ENCODE measurements around the gene AP3D1.

AP3D1 gene

GRCh38 chr19:2126879-2127518, 24.4 kb downstream of the AP3D1 start:
- no peak for DNase-seq

GRCh38 chr19:2123682-2124387, 27.5 kb downstream of the AP3D1 start:
- no peak for DNase-seq

- DNase-seq, result no peak
These were observed 28.4 kb downstream of the AP3D1 start for GRCh38 chr19:2122982-2123381.

GRCh38 chr19:2122251-2122650, 29.1 kb downstream of the AP3D1 start:
- DNase-seq, result no peak

DNA sequence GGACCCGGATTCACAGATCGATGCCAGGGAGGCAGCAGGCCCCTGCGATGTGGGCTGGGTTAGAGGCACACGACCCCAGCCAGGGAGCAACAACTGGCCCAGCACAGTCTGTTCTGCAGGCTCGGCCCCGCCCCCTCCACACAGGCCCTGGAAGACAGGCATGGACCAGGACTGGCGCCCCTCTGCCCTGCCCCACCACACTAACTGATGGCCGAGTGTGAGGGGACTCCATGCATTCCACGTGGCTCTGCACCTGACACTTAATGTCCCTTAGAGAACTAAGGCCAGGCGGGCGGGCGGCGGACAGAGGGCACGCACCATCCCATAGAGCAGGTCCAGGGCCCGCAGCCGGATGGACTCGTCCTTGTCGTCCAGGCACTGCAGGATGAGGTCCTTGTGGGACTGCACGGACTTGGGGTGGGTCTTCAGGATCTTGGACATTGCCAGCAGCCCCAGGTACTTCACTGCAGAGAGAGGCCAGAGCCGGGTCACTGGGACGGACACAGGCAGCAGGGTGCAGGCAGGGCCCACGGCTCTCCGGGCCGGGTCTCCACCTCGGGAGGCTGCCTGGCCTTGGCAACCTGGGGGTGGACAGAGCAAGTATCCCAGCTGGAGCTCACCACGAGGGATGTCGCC, 29.8 kb downstream of the AP3D1 start:
- DNase-seq, result no peak

DNA sequence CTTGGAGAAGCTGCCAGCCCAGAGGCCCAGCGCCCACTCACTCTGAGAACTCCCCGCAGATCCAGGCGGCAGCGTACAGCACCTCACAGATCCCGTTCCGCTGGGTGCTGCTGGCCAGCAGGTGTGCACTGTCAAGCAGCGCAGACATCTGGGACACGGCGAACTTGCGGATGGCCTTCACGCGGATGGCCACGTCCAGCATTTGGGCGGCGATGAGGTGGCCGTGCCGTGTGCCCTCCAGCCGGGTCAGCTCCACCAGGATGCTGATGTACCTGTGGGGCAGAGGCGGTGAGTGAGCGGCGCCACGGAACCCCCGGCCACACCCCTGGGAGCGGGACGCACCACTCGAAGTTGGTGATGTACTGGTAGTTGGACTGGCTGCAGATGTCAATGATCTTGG, 30.5 kb downstream of the AP3D1 start:
- no peak for DNase-seq

DNA sequence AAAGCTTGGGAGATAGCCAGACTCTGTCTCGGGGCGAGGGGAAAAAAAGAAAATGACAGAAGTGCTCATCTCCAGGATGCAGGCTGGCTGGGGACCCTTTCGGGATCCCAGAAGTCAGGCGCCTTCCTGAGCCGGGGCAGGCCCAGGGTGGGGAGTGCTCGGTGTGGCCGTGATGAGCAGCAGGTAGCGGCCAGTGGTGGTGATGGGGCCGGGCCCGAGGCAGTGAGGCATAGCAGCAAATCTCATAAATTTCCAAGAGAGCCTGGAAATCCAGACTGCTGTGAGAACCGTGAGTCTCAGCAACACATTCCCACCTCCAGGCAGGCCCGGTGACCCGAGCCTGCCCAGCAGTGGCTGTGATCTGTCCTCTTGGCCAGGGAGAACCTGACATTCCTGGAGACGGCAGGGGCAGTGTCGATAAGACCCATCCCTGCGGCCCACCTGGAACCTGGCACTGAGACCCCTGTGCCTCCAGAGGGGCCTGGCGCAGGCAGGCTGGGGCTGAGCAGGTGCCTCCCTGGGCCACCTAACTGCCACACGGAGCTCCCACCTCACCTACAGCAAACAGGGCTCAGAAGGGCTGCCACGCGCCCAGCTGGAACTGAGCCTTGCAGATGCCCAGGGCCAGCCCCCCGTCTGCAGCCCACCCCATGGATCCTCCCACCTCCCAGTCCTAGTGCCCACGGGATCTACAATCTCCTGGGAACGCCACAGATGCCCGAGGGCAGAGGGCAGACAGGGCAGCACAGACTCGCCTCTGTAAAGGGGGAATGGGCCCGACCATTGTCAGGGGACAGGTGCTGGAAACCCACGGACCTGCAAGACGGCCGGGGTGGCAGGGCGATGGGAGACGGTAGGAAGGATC, 31.2 kb downstream of the AP3D1 start:
- no peak for DNase-seq

DNA sequence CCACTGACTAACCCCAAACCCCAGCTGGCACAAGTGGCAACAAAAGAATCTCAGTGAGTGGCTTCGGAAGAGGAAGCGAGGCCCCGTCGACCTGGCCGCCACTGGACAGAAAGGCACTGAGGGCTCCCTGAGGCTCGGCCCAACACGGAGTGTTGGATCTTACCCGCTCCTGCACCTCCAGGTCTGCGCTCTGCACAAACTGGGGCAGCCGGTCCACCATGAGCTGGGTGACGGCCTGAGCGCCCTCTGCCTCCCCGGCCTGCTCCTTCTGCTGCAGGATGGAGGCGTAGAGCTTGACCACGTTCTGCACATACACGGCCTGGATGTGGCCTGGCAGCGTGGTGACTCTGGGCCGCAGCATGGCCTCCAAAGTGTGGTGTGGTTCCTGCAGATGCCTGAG, 32.9 kb downstream of the AP3D1 start:
- DNase-seq, result no peak

DNA sequence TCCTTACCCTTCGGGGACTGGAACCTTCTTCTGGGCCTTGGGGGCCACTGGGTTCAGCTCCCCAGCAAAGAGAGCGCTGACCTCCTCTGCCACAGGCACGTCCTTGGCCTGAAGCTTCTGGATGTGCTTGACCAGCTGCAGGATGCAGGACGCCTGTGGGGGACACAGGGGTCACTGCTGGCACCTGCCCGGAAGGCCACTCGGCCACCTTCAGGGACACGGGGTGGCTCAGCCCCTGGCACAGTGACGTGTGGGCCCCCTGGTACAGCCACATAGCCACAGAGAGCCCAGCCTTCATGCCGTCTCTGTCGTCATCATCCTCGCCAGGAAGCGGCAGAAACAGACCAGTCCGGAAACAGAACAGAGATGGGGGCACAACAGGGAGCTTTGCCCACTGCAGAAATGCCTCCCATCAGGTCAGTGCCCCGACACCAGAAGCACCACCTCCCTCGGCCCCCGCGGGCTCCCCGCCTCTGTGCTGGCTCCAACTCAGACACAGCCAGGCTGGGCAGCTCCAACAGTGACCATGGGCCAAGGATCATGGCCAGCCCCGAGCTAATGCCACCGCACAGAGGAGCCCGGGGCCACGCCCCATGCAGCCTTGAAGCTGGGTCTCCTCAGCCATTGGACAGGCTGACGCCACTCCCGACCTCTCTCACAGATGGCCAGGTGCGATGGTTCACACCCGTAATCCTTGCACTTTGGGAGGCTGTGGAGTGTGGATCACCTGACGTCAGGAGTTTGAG, 34.0 kb downstream of the AP3D1 start:
- no peak for DNase-seq

DNA sequence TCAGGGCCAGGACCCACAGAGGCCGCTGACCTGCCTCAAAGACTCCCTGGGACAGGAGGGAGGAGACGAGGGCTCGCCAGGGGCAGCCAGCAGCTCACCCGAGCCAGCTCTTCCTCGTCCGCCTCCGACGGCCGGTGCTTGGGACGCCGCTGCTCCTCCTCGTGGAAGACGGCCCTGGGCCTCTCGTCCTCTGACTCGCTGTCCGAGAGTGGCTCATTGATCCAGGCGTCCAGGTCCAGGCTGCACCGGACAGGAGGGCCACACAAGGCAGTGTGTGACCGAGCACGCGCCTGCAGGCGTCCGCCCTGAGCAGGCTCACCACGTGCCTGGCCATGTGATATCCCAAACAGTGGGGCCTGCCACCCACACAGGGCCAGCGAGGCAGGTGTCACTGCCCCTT, 34.9 kb downstream of the AP3D1 start:
- no peak for DNase-seq

DNA sequence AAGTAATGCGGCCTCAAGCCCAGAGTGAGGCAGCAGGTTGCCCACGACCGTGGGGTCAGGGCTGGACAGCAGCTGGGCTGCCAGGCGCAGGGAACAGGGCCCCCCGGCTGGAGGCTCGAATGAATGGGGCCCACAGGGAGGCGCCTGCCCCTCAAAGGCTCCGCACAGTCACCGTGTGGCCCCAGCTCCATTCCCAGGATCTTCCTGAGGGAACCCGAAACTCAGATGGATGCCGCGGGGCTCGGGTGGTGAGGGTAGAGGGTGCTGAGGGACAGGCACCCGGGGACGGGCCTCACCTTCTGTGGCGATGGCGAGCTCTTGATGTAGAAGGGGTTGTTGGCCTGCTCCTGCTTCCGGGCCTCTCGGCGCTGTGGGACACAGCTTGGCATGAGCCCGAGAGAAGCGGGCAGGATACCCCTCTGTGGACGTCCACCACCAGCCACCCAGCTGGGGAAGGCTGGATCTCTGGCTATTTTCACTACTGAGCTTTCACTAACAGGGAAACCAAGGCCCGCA, 35.4 kb downstream of the AP3D1 start:
- DNase-seq, result no peak

DNA sequence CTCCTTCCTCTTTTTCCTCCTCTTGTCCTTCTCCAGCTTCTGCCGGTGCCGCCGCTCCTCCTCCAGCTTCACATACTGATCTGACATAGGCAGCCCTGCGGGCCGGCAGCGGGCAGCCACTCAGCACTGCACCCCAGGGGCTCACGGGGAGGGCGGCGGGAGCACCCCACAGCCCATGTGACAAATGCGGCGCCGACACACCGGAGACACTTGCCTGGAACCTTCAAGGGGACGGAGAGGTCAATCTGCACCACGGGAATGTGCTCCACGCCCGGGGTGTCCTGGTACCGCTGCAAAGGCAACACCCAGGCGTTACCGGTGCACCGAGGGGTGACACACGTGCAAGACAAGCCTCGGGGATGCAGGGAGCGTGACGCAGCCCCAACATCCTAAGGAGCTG, 36.0 kb downstream of the AP3D1 start:
- DNase-seq, result no peak

- DNase-seq, result no peak
These were observed 36.5 kb downstream of the AP3D1 start for GRCh38 chr19:2114821-2115220.

GRCh38 chr19:2114218-2114617, 37.1 kb downstream of the AP3D1 start:
- DNase-seq, result no peak

GRCh38 chr19:2113439-2114211, 37.7 kb downstream of the AP3D1 start:
- no peak for DNase-seq

GRCh38 chr19:2112516-2113320, 38.6 kb downstream of the AP3D1 start:
- no peak for DNase-seq

DNA sequence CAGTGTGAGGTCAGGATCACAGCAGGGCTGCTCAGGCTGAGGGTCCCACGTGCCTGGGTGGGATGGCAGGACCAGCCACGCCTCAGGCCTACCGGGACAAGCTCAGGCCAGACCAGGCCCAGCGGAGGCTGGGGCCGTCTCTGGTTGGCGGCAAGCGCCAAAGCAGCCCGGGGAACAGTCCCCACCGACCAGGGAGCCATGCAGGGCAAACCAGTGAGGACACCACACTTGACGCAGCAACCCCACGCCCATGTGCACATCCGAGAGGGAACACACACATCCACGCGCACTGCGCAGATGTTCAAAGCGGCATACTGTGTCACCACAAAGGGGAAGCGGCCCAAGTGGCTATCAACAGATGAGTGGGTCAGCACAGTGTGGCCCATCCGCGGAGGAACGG, 39.5 kb downstream of the AP3D1 start:
- no peak for DNase-seq

GRCh38 chr19:2111425-2111824, 39.9 kb downstream of the AP3D1 start:
- no peak for DNase-seq

- no peak for DNase-seq
These were observed 40.5 kb downstream of the AP3D1 start for GRCh38 chr19:2110822-2111221.

DNA sequence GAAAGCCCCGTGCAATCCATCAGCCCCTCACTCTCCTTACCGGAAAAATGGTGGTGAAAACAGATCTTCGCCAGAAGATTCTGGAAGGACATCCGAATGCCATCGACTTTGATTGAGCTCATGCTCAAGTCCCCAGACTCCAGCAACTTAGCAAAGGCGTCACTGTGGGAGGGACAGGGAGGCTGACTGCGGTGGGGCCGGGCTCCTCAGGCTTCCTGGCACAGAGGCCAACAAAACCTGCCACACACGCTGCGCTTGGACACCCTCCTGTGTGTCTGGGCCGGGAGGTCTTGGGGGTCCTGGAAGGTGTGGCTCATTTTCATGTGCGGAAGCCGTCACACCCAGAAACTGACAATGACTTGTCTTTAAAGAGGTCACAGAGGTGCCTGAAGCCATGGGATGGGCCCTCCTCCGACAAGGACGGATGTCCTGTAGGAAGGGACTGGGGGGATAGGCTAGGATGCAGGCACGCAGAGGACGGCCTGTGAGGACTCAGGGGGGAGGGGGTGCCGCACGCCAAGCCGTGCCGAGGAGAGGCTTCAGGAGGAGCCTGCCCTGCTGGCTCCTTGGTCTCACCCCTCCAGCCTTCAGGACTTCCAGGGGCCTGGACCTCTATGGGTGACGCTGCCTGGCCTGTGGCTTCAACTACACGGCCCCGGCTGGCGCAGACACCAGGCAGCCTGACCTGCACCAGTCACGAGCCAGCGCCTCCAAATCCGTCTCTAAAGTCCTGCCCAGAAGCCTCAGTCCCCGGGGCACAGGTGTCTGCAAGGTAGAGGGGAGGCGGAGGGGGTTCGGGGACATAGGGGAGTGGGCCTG, 42.1 kb downstream of the AP3D1 start:
- no peak for DNase-seq

Data from NCI-H2107 (cell line).